Loucy (cell line): Measurements from ENCODE around the gene CYTH1.
"Not testable (repeated sequence)": the region's sequence is repeated elsewhere in the genome, so short reads cannot be mapped to it uniquely, and the experiment has no call there.

ENCODE experiments used
- H2AFZ ChIP-seq: fragments of 200-600 bp; sonication (generic); 2 replicates; pipeline ENCODE4 v1.6.0; 2016; ENCODE audit warnings: antibody characterized with exemption, mild to moderate bottlenecking, low read length, moderate library complexity
- H3F3A ChIP-seq: fragments of 200-600 bp; 2 replicates; pipeline ENCODE4 v1.6.0; 2016; ENCODE audit warnings: antibody characterized with exemption, low read depth, mild to moderate bottlenecking
- H3K27me3 ChIP-seq: fragments of 200-600 bp; sonication (generic); 2 replicates; pipeline ENCODE4 v1.6.1; 2014; ENCODE audit warnings: low read length, mild to moderate bottlenecking; ENCODE audit not compliant: insufficient read depth, poor library complexity, severe bottlenecking
- H3K36me3 ChIP-seq: fragments of 200-600 bp; sonication (generic); 2 replicates; pipeline ENCODE4 v1.6.1; 2016; ENCODE audit warnings: low read length; ENCODE audit not compliant: insufficient read depth
- H3K4me1 ChIP-seq: fragments of 200-600 bp; sonication (generic); 2 replicates; pipeline ENCODE4 v1.5.1; 2014; ENCODE audit warnings: low read length, mild to moderate bottlenecking; ENCODE audit not compliant: insufficient read depth, poor library complexity, severe bottlenecking
- H3K4me2 ChIP-seq: fragments of 200-600 bp; sonication (generic); 2 replicates; pipeline ENCODE4 v1.6.0; 2014; ENCODE audit warnings: antibody characterized with exemption, low read length, low read depth, mild to moderate bottlenecking; ENCODE audit not compliant: poor library complexity, severe bottlenecking
- H3K4me3 ChIP-seq: fragments of 200-600 bp; sonication (generic); 2 replicates; pipeline ENCODE4 v1.5.1; 2014; ENCODE audit warnings: low read length, mild to moderate bottlenecking, mixed read lengths; ENCODE audit not compliant: poor library complexity, severe bottlenecking
- H3K79me2 ChIP-seq: fragments of 200-600 bp; sonication (generic); 2 replicates; pipeline ENCODE4 v1.6.1; 2014; ENCODE audit warnings: low read length; ENCODE audit not compliant: insufficient read depth
- H3K9ac ChIP-seq: fragments of 200-600 bp; sonication (generic); 2 replicates; pipeline ENCODE4 v1.6.0; 2014; ENCODE audit warnings: mild to moderate bottlenecking, low read depth, low read length, moderate library complexity; ENCODE audit not compliant: poor library complexity, severe bottlenecking
- H3K9me2 ChIP-seq: fragments of 200-600 bp; sonication (generic); replicated peaks from 2 replicates; pipeline ENCODE4 v1.6.1; 2016; ENCODE audit warnings: low read depth, low read length, mixed read lengths
- H3K9me3 ChIP-seq: fragments of 200-600 bp; sonication (generic); 2 replicates; pipeline ENCODE4 v1.6.1; 2014; ENCODE audit warnings: mild to moderate bottlenecking, antibody characterized with exemption, low read length, low read depth; ENCODE audit not compliant: insufficient read depth
- H4K20me1 ChIP-seq: fragments of 200-600 bp; sonication (generic); 2 replicates; pipeline ENCODE4 v1.6.0; 2014; ENCODE audit warnings: antibody characterized with exemption, low read length, mild to moderate bottlenecking; ENCODE audit not compliant: insufficient read depth, poor library complexity, severe bottlenecking
- CTCF ChIP-seq: fragments of 200-600 bp; sonication (generic); conservative IDR thresholded peaks from 2 replicates; pipeline ENCODE4 v1.5.1; 2014; ENCODE audit warnings: mild to moderate bottlenecking, antibody characterized with exemption, low read length
- EZH2phosphoT487 ChIP-seq: fragments of 200-600 bp; IDR thresholded peaks from 2 replicates; pipeline ENCODE4 v1.6.1; 2018; ENCODE audit warnings: antibody characterized with exemption, mild to moderate bottlenecking, moderate library complexity, borderline replicate concordance

The CYTH1 gene

GRCh38 chr17:78780335-78780734 lies 1.7 kb downstream of the CYTH1 start:
- H3K4me1 ChIP-seq = peaks cover 31% of the 10 kb centered on the region
- peaks cover 1% of the 10 kb centered on the region; the same call in 1 of the 2 replicates for H3F3A ChIP-seq
- peak overlapping the region; percentile 80 for H3K9ac ChIP-seq
- H3K4me2 ChIP-seq = peak overlapping the region; percentile 80
- H3K27me3 ChIP-seq = peaks cover 7% of the 10 kb centered on the region
- H4K20me1 ChIP-seq = peaks cover 17% of the 10 kb centered on the region
- TF ChIP-seq CTCF (no peak), EZH2phosphoT487 (no peak)
- H3K9me2 ChIP-seq = no peaks in the 10 kb centered on the region
- H3K9me3 ChIP-seq = no peaks in the 10 kb centered on the region
- H3K36me3 ChIP-seq = no peaks in the 10 kb centered on the region
- H3K79me2 ChIP-seq = peaks cover 63% of the 10 kb centered on the region
- peak overlapping the region; percentile 79 for H3K4me3 ChIP-seq
- no peak overlapping the region for H2AFZ ChIP-seq

- TF ChIP-seq EZH2phosphoT487 = no peak
- no peak for TF ChIP-seq CTCF
- Histone ChIP-seq H3K4me3 (peak overlapping the region; percentile 79), H4K20me1 (peaks cover 17% of the 10 kb centered on the region), H2AFZ (no peak overlapping the region), H3K9me3 (no peaks in the 10 kb centered on the region), H3K79me2 (peaks cover 68% of the 10 kb centered on the region), H3K36me3 (no peaks in the 10 kb centered on the region), H3K9me2 (no peaks in the 10 kb centered on the region), H3K27me3 (peaks cover 7% of the 10 kb centered on the region), H3K4me1 (peaks cover 33% of the 10 kb centered on the region), H3K9ac (peak overlapping the region; percentile 80), H3K4me2 (peak overlapping the region; percentile 80), H3F3A (peaks cover 3% of the 10 kb centered on the region; the same call in 1 of the 2 replicates)
Observed at GRCh38 chr17:78779850-78780249, 2.2 kb downstream of the CYTH1 start.

GRCh38 chr17:78779286-78779651 lies 2.8 kb downstream of the CYTH1 start:
- Histone ChIP-seq H3K9ac (peak overlapping the region; percentile 80), H4K20me1 (peaks cover 17% of the 10 kb centered on the region), H3K4me2 (peak overlapping the region; percentile 80), H3K4me3 (peak overlapping the region; percentile 79), H3K79me2 (peaks cover 74% of the 10 kb centered on the region), H3K4me1 (peaks cover 39% of the 10 kb centered on the region)
- H2AFZ ChIP-seq, H3K36me3 ChIP-seq, H3F3A ChIP-seq, H3K27me3 ChIP-seq, H3K9me3 ChIP-seq, H3K9me2 ChIP-seq: not testable (repeated sequence)

GRCh38 chr17:78777881-78778280 lies 4.2 kb downstream of the CYTH1 start:
- no peak overlapping the region for H3K9ac ChIP-seq
- TF ChIP-seq EZH2phosphoT487 (no peak), CTCF (no peak)
- H3K9me2 ChIP-seq = no peaks in the 10 kb centered on the region
- peaks cover 7% of the 10 kb centered on the region for H3K27me3 ChIP-seq
- H3K9me3 ChIP-seq = no peaks in the 10 kb centered on the region
- H3K4me1 ChIP-seq = peaks cover 49% of the 10 kb centered on the region
- no peaks in the 10 kb centered on the region for H3K36me3 ChIP-seq
- H3K79me2 ChIP-seq = peaks cover 87% of the 10 kb centered on the region
- H3F3A ChIP-seq = peaks cover 3% of the 10 kb centered on the region; the same call in 1 of the 2 replicates
- peak overlapping the region; percentile 45 for H3K4me2 ChIP-seq
- H4K20me1 ChIP-seq = peaks cover 21% of the 10 kb centered on the region
- peak overlapping the region; percentile 38 for H3K4me3 ChIP-seq
- no peak overlapping the region for H2AFZ ChIP-seq
